Esophagus (tissue), 2 donors: Measurements from ENCODE around the gene SLC43A3. TPM values are rescaled to one million over a fixed set of nuclear protein-coding genes. Genes with fewer than 3 reads are reported as not detected.

ENCODE experiments used
- polyA plus RNA-seq, 2 donors: library from polyadenylated mRNA; stranded (reverse); fragments of 200-250 nt; gene quantifications; one replicate each; pipeline ENCODE4 v1.2.3, GENCODE V29; 2013
- donor health status: healthy with polysubstance abuse.
- donor health status: Bipolar disorder and iron deficiency.

Gene SLC43A3
- polyA plus RNA-seq, 2 donors: 24.0 to 28.9 TPM

Other genes with a start within 250 kb of the SLC43A3 start
- under 1 TPM; 0.02 to 0.04 TPM for gene LRRC55, start 245.2 kb downstream of the SLC43A3 start, polyA plus RNA-seq
- under 1 TPM; 0.14 to 0.54 TPM for gene APLNR, start 189.9 kb downstream of the SLC43A3 start, polyA plus RNA-seq
- 100 to 1,000 TPM; 114 to 249 TPM for gene TNKS1BP1, start 102.2 kb downstream of the SLC43A3 start, polyA plus RNA-seq
- 10 to 100 TPM; 18.8 to 67.4 TPM for gene SSRP1, start 91.2 kb downstream of the SLC43A3 start, polyA plus RNA-seq
- not detected for gene P2RX3, start 88.8 kb downstream of the SLC43A3 start, polyA plus RNA-seq
- gene PRG3, start 46.0 kb downstream of the SLC43A3 start, polyA plus RNA-seq: not detected
- gene PRG2, start 36.5 kb downstream of the SLC43A3 start, polyA plus RNA-seq: under 1 TPM; 0.45 to 0.60 TPM
- under 1 TPM; 0.20 to 0.49 TPM for gene RTN4RL2, start 33.4 kb upstream of the SLC43A3 start, polyA plus RNA-seq
- 1 to 10 TPM; 2.5 to 3.7 TPM for gene SLC43A1, start 88.6 kb upstream of the SLC43A3 start, polyA plus RNA-seq
- gene TIMM10, start 103.6 kb upstream of the SLC43A3 start, polyA plus RNA-seq: 10 to 100 TPM; 38.8 to 61.6 TPM
- not detected for gene SMTNL1, start 110.5 kb upstream of the SLC43A3 start, polyA plus RNA-seq
- gene UBE2L6, start 140.6 kb upstream of the SLC43A3 start, polyA plus RNA-seq: 10 to 100 TPM; 10.3 to 28.1 TPM
- 10 to 100 TPM; 36.5 to 99.3 TPM for gene SERPING1, start 170.6 kb upstream of the SLC43A3 start, polyA plus RNA-seq
- gene YPEL4, start 222.8 kb upstream of the SLC43A3 start, polyA plus RNA-seq: under 1 TPM; 0.35 to 0.39 TPM
- 10 to 100 TPM in 1 of 2 donors, 1 to 10 TPM in 1; 4.4 to 11.4 TPM for gene CLP1, start 230.6 kb upstream of the SLC43A3 start, polyA plus RNA-seq
- gene ZDHHC5, start 241.0 kb upstream of the SLC43A3 start, polyA plus RNA-seq: 10 to 100 TPM; 57.4 to 59.7 TPM